KMS-11 (cell line): ENCODE measurements around the gene OR56A1.

ENCODE experiments used
- H2AFZ ChIP-seq: fragments of 200-600 bp; sonication (generic); 2 replicates; pipeline ENCODE4 v1.6.1; 2016; ENCODE audit warnings: antibody characterized with exemption, mixed run types, low read depth
- H3K27ac ChIP-seq: fragments of 200-600 bp; sonication (generic); 2 replicates; pipeline ENCODE4 v1.6.1; 2016; ENCODE audit warnings: mild to moderate bottlenecking, mixed run types
- H3K27me3 ChIP-seq: fragments of 200-600 bp; sonication (generic); 2 replicates; pipeline ENCODE4 v1.6.1; 2017; ENCODE audit warnings: mild to moderate bottlenecking, low read depth, mixed run types, moderate library complexity; ENCODE audit not compliant: insufficient read depth
- H3K36me3 ChIP-seq: fragments of 200-600 bp; sonication (generic); 2 replicates; pipeline ENCODE4 v1.6.1; 2017; ENCODE audit warnings: mild to moderate bottlenecking, mixed run types; ENCODE audit not compliant: insufficient read depth
- H3K4me1 ChIP-seq: fragments of 200-600 bp; sonication (generic); 2 replicates; pipeline ENCODE4 v1.6.1; 2016; ENCODE audit warnings: mild to moderate bottlenecking, low read depth, mixed run types; ENCODE audit not compliant: poor library complexity, severe bottlenecking
- H3K4me2 ChIP-seq: fragments of 200-600 bp; sonication (generic); 2 replicates; pipeline ENCODE4 v1.7.0; 2016; ENCODE audit warnings: mild to moderate bottlenecking, mixed run types
- H3K4me3 ChIP-seq: fragments of 200-600 bp; sonication (generic); IDR thresholded peaks from 2 replicates; pipeline ENCODE4 v1.6.1; 2017; ENCODE audit warnings: low read depth, low read length, mixed read lengths; ENCODE audit not compliant: insufficient read depth
- H3K79me2 ChIP-seq: fragments of 200-600 bp; sonication (generic); 2 replicates; pipeline ENCODE4 v1.6.1; 2016; ENCODE audit warnings: low read depth, mixed run types; ENCODE audit not compliant: insufficient read depth
- H3K9ac ChIP-seq: fragments of 200-600 bp; sonication (generic); 2 replicates; pipeline ENCODE4 v1.6.1; 2016; ENCODE audit warnings: mild to moderate bottlenecking, mixed run types
- H4K20me1 ChIP-seq: fragments of 200-600 bp; sonication (generic); 2 replicates; pipeline ENCODE4 v1.6.1; 2016; ENCODE audit warnings: mild to moderate bottlenecking, mixed run types; ENCODE audit not compliant: insufficient read depth
- CTCF ChIP-seq: fragments of 200-600 bp; sonication (generic); conservative IDR thresholded peaks from 2 replicates; pipeline ENCODE4 v1.6.1; 2017; ENCODE audit warnings: low read depth, mild to moderate bottlenecking, antibody characterized with exemption, low read length, moderate library complexity, mixed read lengths

The OR56A1 gene

GRCh38 chr11:6062691-6063358 lies 32.3 kb upstream of the OR56A1 start:
- no peaks in the 10 kb centered on the region for H3K27me3 ChIP-seq
- no peak overlapping the region for H3K9ac ChIP-seq
- H3K4me1 ChIP-seq, result no peaks in the 10 kb centered on the region
- H3K36me3 ChIP-seq, result no peaks in the 10 kb centered on the region
- no peaks in the 10 kb centered on the region for H4K20me1 ChIP-seq
- no peaks in the 10 kb centered on the region for H3K79me2 ChIP-seq
- no peak overlapping the region for H3K27ac ChIP-seq
- no peak overlapping the region for H2AFZ ChIP-seq
- no peak overlapping the region for H3K4me2 ChIP-seq
- TF ChIP-seq CTCF, result no peak
- no peak overlapping the region for H3K4me3 ChIP-seq

GRCh38 chr11:6061475-6061874 lies 30.9 kb upstream of the OR56A1 start:
- H3K4me1 ChIP-seq, result no peaks in the 10 kb centered on the region
- H3K27ac ChIP-seq, result no peak overlapping the region
- no peak for TF ChIP-seq CTCF
- no peaks in the 10 kb centered on the region for H4K20me1 ChIP-seq
- no peaks in the 10 kb centered on the region for H3K36me3 ChIP-seq
- H3K9ac ChIP-seq, result no peak overlapping the region
- H3K27me3 ChIP-seq, result no peaks in the 10 kb centered on the region
- no peaks in the 10 kb centered on the region for H3K79me2 ChIP-seq
- H3K4me3 ChIP-seq, result no peak overlapping the region
- H3K4me2 ChIP-seq, result no peak overlapping the region
- no peak overlapping the region for H2AFZ ChIP-seq

GRCh38 chr11:6057452-6057851 lies 26.9 kb upstream of the OR56A1 start:
- Histone ChIP-seq H3K79me2 (no peaks in the 10 kb centered on the region), H3K27me3 (no peaks in the 10 kb centered on the region), H3K4me2 (no peak overlapping the region), H3K4me1 (no peaks in the 10 kb centered on the region), H3K27ac (no peak overlapping the region), H3K4me3 (no peak overlapping the region), H2AFZ (no peak overlapping the region), H4K20me1 (no peaks in the 10 kb centered on the region), H3K9ac (no peak overlapping the region), H3K36me3 (no peaks in the 10 kb centered on the region)
- TF ChIP-seq CTCF, result no peak

- no peaks in the 10 kb centered on the region for H3K36me3 ChIP-seq
- H3K27me3 ChIP-seq, result no peaks in the 10 kb centered on the region
- TF ChIP-seq CTCF, result no peak
- H3K27ac ChIP-seq, result no peak overlapping the region
- no peak overlapping the region for H3K9ac ChIP-seq
- no peaks in the 10 kb centered on the region for H3K79me2 ChIP-seq
- no peak overlapping the region for H3K4me3 ChIP-seq
- no peak overlapping the region for H2AFZ ChIP-seq
- H3K4me2 ChIP-seq, result no peak overlapping the region
- no peaks in the 10 kb centered on the region for H4K20me1 ChIP-seq
- H3K4me1 ChIP-seq, result no peaks in the 10 kb centered on the region
These were observed 25.0 kb upstream of the OR56A1 start for GRCh38 chr11:6055569-6055968.
